Caco-2 (cell line): Measurements from ENCODE around the gene SLC35D2. TPM values are rescaled to one million over a fixed set of nuclear protein-coding genes. Genes with fewer than 3 reads are reported as not detected.

Experiments used
- BruUV-seq: library from RNA; stranded (reverse); fragments of 400-500 nt; replicated peaks from 2 replicates; lab custom pipeline; 2021; lab: Mats Ljungman, UMichigan
- CTCF ChIA-PET: fragments of 300-600 bp; sonication (Branson Sonifier 250); formaldehyde crosslinking; loops from one replicate; lab custom pipeline; 2022; ENCODE audit warnings: antibody characterized with exemption; lab: Charles Lee
- POLR2A ChIA-PET: fragments of 300-600 bp; sonication (Branson Sonifier 250); formaldehyde crosslinking; loops from one replicate; lab custom pipeline; 2022; ENCODE audit warnings: antibody characterized with exemption; lab: Charles Lee
- DNase-seq, 2 experiments: peaks; one replicate each; pipeline versions ENCODE4 v3.0.0 to v3.0.0-alpha.2; 2020 to 2022
- H3K27me3 ChIP-seq: replicated peaks from 2 replicates; pipeline ENCODE4 v1.6.0; 2011; ENCODE audit warnings: low read length; ENCODE audit not compliant: control insufficient read depth, insufficient read depth
- H3K36me3 ChIP-seq: 2 replicates; pipeline ENCODE4 v1.5.1; 2011; ENCODE audit warnings: low read length; ENCODE audit not compliant: control insufficient read depth, insufficient read depth
- H3K4me1 ChIP-seq: fragments of 250-450 bp; sonication (Bioruptor Pico); 2 replicates; pipeline ENCODE4 v1.5.1; 2020; ENCODE audit warnings: mild to moderate bottlenecking
- H3K4me3 ChIP-seq: 2 replicates; pipeline ENCODE4 v1.5.1; 2011; ENCODE audit warnings: low read depth, mild to moderate bottlenecking, control low read depth, low read length
- H3K9me3 ChIP-seq: fragments of 250-450 bp; sonication (Bioruptor Pico); 2 replicates; pipeline ENCODE4 v1.5.1; 2020; ENCODE audit warnings: mild to moderate bottlenecking, moderate library complexity
- H3K27ac Mint-ChIP-seq: one replicate; pipeline ENCODE4 v1.8.0; 2022; ENCODE audit warnings: mixed read lengths; ENCODE audit not compliant: unreplicated experiment
- H3K27me3 Mint-ChIP-seq: one replicate; pipeline ENCODE4 v1.8.0; 2022; ENCODE audit warnings: mixed read lengths; ENCODE audit not compliant: insufficient read depth, unreplicated experiment
- H3K36me3 Mint-ChIP-seq: one replicate; pipeline ENCODE4 v1.8.0; 2022; ENCODE audit warnings: mild to moderate bottlenecking, mixed read lengths; ENCODE audit not compliant: insufficient read depth, unreplicated experiment
- H3K4me1 Mint-ChIP-seq: one replicate; pipeline ENCODE4 v1.8.0; 2022; ENCODE audit warnings: low read depth, mixed read lengths; ENCODE audit not compliant: unreplicated experiment
- H3K4me3 Mint-ChIP-seq: one replicate; pipeline ENCODE4 v1.8.0; 2022; ENCODE audit warnings: mild to moderate bottlenecking, moderate library complexity, mixed read lengths; ENCODE audit not compliant: unreplicated experiment
- H3K9me3 Mint-ChIP-seq: one replicate; pipeline ENCODE4 v1.8.0; 2022; ENCODE audit warnings: mixed read lengths; ENCODE audit not compliant: unreplicated experiment
- CTCF ChIP-seq, 2 experiments: fragments of 200-600 bp in 1 of 2; IDR thresholded peaks; 1 replicate in 1 of 2; 2 replicates in 1 of 2; pipeline versions ENCODE4 v1.5.1 to v1.8.0; 2011 to 2022; ENCODE audit warnings: antibody characterized with exemption in 1 of 2, control low read depth in 1 of 2, inconsistent platforms in 1 of 2, low read depth in 1 of 2, low read length in 1 of 2, mild to moderate bottlenecking in 1 of 2, moderate library complexity in 1 of 2; ENCODE audit not compliant: insufficient read depth in 1 of 2, severe bottlenecking in 1 of 2, unreplicated experiment in 1 of 2
- intact Hi-C: fragments of 100-400 bp; cut with micrococcal nuclease; formaldehyde crosslinking; loops from one replicate; pipeline ENCODE4 v1.10.0; 2022; ENCODE audit not compliant: unreplicated experiment
- total RNA-seq: library from RNA; stranded (reverse); gene quantifications from 2 replicates; pipeline ENCODE4 v1.2.3, GENCODE V29; 2022

The SLC35D2 gene
- total RNA-seq, 1 experiment from 2014 or later = 81.0 TPM

DNA sequence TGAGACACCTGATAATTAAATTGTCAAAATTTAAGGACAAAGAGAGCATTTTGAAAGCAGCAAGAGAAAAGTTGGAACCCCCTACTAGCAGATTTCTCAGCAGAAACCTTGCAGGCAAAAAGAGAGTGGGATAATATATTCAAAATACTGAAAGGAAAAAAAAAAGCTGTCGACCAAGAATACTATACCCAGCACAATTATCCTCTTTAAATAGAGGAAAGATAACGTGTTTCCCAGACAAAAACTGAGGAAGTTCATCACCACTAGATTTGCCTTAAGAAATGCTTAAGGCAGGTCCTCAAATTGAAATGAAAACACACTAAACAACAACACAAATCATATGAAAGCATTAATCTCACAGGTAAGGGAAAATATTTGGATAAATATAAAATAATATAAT, 108.6 kb downstream of the SLC35D2 start:
- H3K27me3 Mint-ChIP-seq = no peaks in the 10 kb centered on the region
- POLR2A ChIA-PET = no interaction called here
- no peaks in the 10 kb centered on the region for H3K36me3 ChIP-seq
- no peak overlapping the region for H3K4me3 ChIP-seq
- peaks cover 8% of the 10 kb centered on the region for H3K4me1 Mint-ChIP-seq
- H3K9me3 Mint-ChIP-seq = peaks cover 36% of the 10 kb centered on the region
- no peak overlapping the region for H3K27ac Mint-ChIP-seq
- no peak overlapping the region for H3K4me3 Mint-ChIP-seq
- no peaks in the 10 kb centered on the region for H3K36me3 Mint-ChIP-seq
- H3K9me3 ChIP-seq = peaks cover 20% of the 10 kb centered on the region; the same call in 1 of the 2 replicates
- H3K27me3 ChIP-seq = no peaks in the 10 kb centered on the region
- no TSS peak for BruUV-seq
- peaks cover 6% of the 10 kb centered on the region for H3K4me1 ChIP-seq
- intact Hi-C loops = no loop called here
- CTCF ChIA-PET = no interaction called here
- no peak for DNase-seq
- no peak for TF ChIP-seq CTCF (IDR thresholded peaks at IDR 0.05; ENCODE audit: insufficient read depth in 1 of 2, low read depth in 1 of 2, low read length in 1 of 2, severe bottlenecking in 1 of 2, unreplicated experiment in 1 of 2)

Other genes starting within 250 kb of the SLC35D2 start
- gene HSD17B3, start 81.5 kb downstream of the SLC35D2 start, total RNA-seq = not detected in 2 replicates
- gene ZNF367, start 34.7 kb upstream of the SLC35D2 start, total RNA-seq = 9.3 and 10.0 TPM in 2 replicates
- gene HABP4, start 66.5 kb upstream of the SLC35D2 start, total RNA-seq = 24.8 and 26.7 TPM in 2 replicates
- 81.4 and 82.3 TPM in 2 replicates for gene CDC14B, start 236.1 kb upstream of the SLC35D2 start, total RNA-seq